Naive thymus-derived CD8-positive, alpha-beta T cell (primary cell): ENCODE results near the gene AASDHPPT. TPM values are rescaled to one million over a fixed set of nuclear protein-coding genes. Genes with fewer than 3 reads are reported as not detected.

Experiments used
- ATAC-seq, 2 donors: fragments of 150-1000 bp; cut with Tn5 transposase in 1 of 2; sonication (Bioruptor Pico), chemical (Tn5 transposase) in 1 of 2; 1 replicate in 1 of 2; 2 replicates in 1 of 2; pipeline ENCODE4 v1.10.0; 2021; ENCODE audit warnings: mild to moderate bottlenecking in 2 of 2, moderate library complexity in 2 of 2
- POLR2A ChIA-PET: fragments of 350-600 bp; sonication (Branson Sonifier 250); formaldehyde crosslinking; loops from one replicate; lab custom pipeline; 2021; ENCODE audit warnings: antibody characterized with exemption; lab: Charles Lee
- DNase-seq, 10 donors: peaks; one replicate each; pipeline versions ENCODE4 v3.0.0 to v3.0.0-alpha.2; 2020 to 2022
- H3K27ac Mint-ChIP-seq, 10 donors: one replicate each; pipeline ENCODE4 v1.8.0; 2020 to 2022; ENCODE audit warnings: mild to moderate bottlenecking in 10 of 10, mixed read lengths in 10 of 10, moderate library complexity in 4 of 10, inconsistent platforms in 1 of 10
- H3K27me3 Mint-ChIP-seq, 5 donors: one replicate each; pipeline ENCODE4 v1.8.0; 2021 to 2022; ENCODE audit warnings: mixed read lengths in 5 of 5
- H3K36me3 Mint-ChIP-seq, 3 donors: one replicate each; pipeline ENCODE4 v1.8.0; 2020 to 2022; ENCODE audit warnings: mixed read lengths in 3 of 3, mild to moderate bottlenecking in 2 of 3, inconsistent platforms in 1 of 3
- H3K4me1 Mint-ChIP-seq, 4 donors: one replicate each; pipeline ENCODE4 v1.8.0; 2021 to 2022; ENCODE audit warnings: mixed read lengths in 4 of 4
- H3K4me3 Mint-ChIP-seq, 10 donors: one replicate each; pipeline ENCODE4 v1.8.0; 2020 to 2022; ENCODE audit warnings: mild to moderate bottlenecking in 10 of 10, mixed read lengths in 10 of 10, moderate library complexity in 6 of 10, inconsistent platforms in 1 of 10
- H3K9me3 Mint-ChIP-seq, 9 donors: one replicate each; pipeline ENCODE4 v1.8.0; 2020 to 2022; ENCODE audit warnings: mixed read lengths in 9 of 9, mild to moderate bottlenecking in 3 of 9, inconsistent platforms in 1 of 9, moderate library complexity in 1 of 9
- polyA plus RNA-seq, 3 donors: library from polyadenylated mRNA; unstranded; fragments of 300-500 nt; fragmentation: Illumina TruSeq; gene quantifications; one replicate each; pipeline ENCODE4 v1.2.3, GENCODE V29; 2021
- total RNA-seq, 8 experiments: library from RNA in 2 of 8; stranded (reverse) in 2 of 8; gene quantifications; one replicate each; pipeline ENCODE4 v1.2.3 and lab custom pipeline; 2021 to 2026

The AASDHPPT gene
- total and polyA plus RNA-seq, 5 experiments from 2014 or later, result 28.0 to 48.6 (median 35.5) TPM

DNA sequence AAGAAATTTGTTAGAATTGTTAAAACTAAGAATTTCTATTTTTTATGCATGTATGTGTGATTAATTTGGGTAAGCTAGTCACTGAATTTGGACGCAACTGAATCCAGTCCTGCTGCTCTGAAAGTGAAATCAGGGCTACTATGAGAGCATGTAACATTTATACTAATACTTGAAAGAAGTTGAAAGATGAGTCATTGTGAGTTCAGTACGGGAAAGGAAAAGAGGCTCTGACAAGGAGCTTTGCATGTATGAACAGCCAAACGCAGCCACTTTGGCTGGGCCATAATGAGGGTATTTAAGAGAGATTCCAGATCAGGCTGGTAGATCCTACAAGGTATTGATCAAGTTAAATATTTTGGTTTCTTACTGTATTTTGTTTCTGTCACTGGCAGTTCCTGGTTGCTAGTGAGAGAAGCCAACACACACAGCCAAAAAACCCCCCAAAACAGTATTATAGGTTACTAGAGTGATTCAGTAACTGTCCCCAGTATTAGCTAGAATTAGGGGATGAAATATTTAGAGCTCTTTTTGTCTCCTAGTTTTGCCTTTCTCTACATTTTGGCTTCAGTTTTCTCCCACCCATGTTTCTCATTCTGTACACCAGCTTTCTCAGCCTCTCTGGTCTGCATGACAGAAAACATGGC is 14.1 kb downstream of the AASDHPPT start:
- ATAC-seq (no peak), DNase-seq (no peak)
- Mint-ChIP-seq H3K36me3 (peaks cover 4 to 80% (median 27%) of the 10 kb centered on the region in 3 donors), H3K27me3 (no peaks in the 10 kb centered on the region), H3K27ac (peak overlapping the region in 3 of 10 donors; percentile 22 to 73 (median 44)), H3K9me3 (no peaks in the 10 kb centered on the region), H3K4me1 (peaks cover 16 to 38% (median 29%) of the 10 kb centered on the region in 4 donors), H3K4me3 (no peak overlapping the region)
- POLR2A ChIA-PET, result no interaction called here

DNA sequence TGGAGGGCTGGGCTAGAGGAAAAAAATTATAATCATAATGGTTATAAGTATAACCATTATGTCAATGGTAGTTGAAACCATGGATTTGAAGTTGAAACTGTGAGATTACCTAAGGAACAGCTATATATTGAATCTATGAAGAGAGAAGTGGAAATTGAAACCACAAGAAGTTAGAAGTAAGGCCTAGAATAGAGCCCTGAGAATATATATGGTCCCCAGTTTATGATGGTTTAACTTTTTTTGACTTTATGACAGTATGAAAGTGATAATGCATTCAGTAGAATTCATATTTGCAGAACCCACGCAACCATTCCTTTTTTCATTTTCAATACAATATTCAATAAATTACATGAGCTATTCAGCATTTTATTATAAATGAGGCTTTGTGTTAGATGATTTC is 15.0 kb downstream of the AASDHPPT start:
- Mint-ChIP-seq H3K4me1 (peaks cover 13 to 33% (median 22%) of the 10 kb centered on the region in 4 donors), H3K27me3 (no peaks in the 10 kb centered on the region), H3K9me3 (no peaks in the 10 kb centered on the region), H3K4me3 (no peak overlapping the region), H3K36me3 (peaks cover 4 to 83% (median 34%) of the 10 kb centered on the region in 3 donors), H3K27ac (peak overlapping the region in 1 of 10 donors; percentile 3)
- no peak for ATAC-seq
- POLR2A ChIA-PET, result no interaction called here
- DNase-seq, result no peak

DNA sequence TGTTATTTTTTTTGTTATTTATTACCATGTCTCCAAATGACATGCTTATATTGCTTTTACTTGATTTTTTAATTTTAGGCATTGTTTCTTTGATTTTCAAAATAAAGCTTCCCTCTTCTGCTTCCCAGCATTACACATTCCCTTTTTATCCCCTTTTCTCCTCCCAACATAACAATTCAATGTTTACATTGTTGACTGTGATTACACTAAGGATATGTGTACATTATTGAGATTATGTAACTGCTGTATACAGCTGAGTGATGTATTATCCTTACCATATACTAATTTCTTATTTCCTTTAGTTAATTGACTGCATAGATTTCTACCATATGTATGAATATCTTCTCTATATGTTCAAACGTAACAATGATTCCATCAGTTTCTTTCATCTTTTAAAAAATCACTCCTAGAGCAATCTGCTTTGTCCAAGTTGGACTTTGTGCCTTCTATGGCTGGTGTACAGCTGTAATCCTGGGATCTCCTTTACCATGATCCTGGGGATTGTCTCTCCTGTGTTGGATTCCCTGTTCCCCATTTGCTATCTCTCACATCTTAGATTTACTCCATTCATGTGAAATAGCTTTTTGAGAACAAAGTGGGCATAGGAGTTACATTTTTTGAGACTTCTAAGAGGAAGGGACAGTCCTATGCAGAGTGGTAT is 21.6 kb downstream of the AASDHPPT start:
- no peaks in the 10 kb centered on the region for H3K27me3 Mint-ChIP-seq
- POLR2A ChIA-PET, result no interaction called here
- peaks cover 0 to 49% (median 33%) of the 10 kb centered on the region in 3 donors for H3K36me3 Mint-ChIP-seq
- peak overlapping the region in 1 of 10 donors; percentile 77 for H3K27ac Mint-ChIP-seq
- no peak for DNase-seq
- no peak for ATAC-seq
- H3K9me3 Mint-ChIP-seq, result peaks cover 0 to 9% (median 0%) of the 10 kb centered on the region in 9 donors
- H3K4me3 Mint-ChIP-seq, result no peak overlapping the region
- no peaks in the 10 kb centered on the region for H3K4me1 Mint-ChIP-seq

DNA sequence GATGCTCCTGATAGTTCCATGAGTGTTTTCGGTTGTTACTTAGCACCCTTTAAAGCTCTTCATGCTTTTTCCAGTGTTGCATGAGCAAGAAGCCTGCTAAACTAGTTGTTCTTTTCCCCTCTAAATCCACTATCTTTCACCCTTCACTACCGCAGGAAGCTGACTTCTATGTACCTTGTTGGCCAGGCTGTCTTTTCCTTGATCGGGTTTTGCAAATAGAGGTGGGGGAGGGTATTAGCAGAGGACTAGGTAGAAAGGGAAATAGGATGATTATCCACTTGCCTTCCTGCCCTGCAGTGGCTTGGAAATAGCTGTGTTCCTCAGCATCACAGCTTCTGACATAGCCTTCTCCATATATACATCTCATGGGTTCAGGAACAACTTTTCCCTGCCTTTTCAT is 23.9 kb downstream of the AASDHPPT start:
- Mint-ChIP-seq H3K27ac (no peak overlapping the region), H3K9me3 (peaks cover 0 to 9% (median 0%) of the 10 kb centered on the region in 9 donors), H3K36me3 (peaks cover 0 to 27% (median 22%) of the 10 kb centered on the region in 3 donors), H3K27me3 (no peaks in the 10 kb centered on the region), H3K4me1 (no peaks in the 10 kb centered on the region), H3K4me3 (no peak overlapping the region)
- DNase-seq (no peak), ATAC-seq (no peak)
- POLR2A ChIA-PET, result no interaction called here

DNA sequence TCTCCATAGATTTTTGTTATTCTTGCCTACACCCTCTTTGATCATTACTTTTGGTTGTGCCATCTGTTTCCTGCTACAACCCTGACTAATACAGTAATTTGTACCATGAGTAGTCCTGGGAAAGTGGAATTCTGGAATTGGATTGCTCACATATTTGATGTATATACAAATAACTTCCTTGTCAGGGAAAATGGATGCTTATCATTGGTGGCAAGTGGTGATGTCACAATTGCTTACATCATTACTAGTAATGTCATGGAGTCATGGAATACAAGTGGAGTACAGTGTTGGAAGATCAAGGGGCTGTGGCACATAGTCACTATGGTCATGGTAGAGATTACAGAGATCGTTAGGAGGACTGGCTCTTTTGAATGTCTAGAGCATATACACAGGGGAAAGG is 24.4 kb downstream of the AASDHPPT start:
- H3K36me3 Mint-ChIP-seq, result peaks cover 0 to 23% (median 18%) of the 10 kb centered on the region in 3 donors
- POLR2A ChIA-PET, result no interaction called here
- H3K9me3 Mint-ChIP-seq, result peaks cover 0 to 9% (median 0%) of the 10 kb centered on the region in 9 donors
- H3K4me1 Mint-ChIP-seq, result no peaks in the 10 kb centered on the region
- peak overlapping the region in 1 of 10 donors; percentile 4 for H3K27ac Mint-ChIP-seq
- no peak for DNase-seq
- ATAC-seq, result no peak
- no peak overlapping the region for H3K4me3 Mint-ChIP-seq
- peaks cover 0 to 1% (median 0%) of the 10 kb centered on the region in 5 donors for H3K27me3 Mint-ChIP-seq

DNA sequence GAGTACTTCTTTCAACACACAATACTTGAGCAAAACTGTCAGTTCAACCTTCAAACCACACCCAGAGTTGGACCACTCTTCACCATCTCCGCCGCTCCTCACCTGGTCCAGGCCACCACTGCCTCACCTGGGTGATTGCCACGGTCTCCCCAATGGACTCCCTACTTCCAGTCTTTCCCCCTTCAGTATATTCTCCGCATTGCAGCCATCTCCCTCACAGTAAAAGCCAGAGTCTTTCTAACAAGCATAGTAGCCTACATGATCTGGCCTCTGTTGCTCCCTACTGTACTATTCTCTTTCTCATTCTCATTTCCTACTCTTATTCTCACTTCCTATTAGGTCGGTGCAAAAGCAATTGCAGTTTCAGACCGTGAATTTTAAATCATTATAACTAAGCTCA is 28.5 kb downstream of the AASDHPPT start:
- peaks cover 0 to 6% (median 0%) of the 10 kb centered on the region in 3 donors for H3K36me3 Mint-ChIP-seq
- peaks cover 0 to 9% (median 0%) of the 10 kb centered on the region in 9 donors for H3K9me3 Mint-ChIP-seq
- H3K27me3 Mint-ChIP-seq, result peaks cover 3 to 16% (median 4%) of the 10 kb centered on the region in 5 donors
- POLR2A ChIA-PET, result no interaction called here
- no peaks in the 10 kb centered on the region for H3K4me1 Mint-ChIP-seq
- H3K4me3 Mint-ChIP-seq, result no peak overlapping the region
- H3K27ac Mint-ChIP-seq, result no peak overlapping the region
- DNase-seq, result no peak
- no peak for ATAC-seq

DNA sequence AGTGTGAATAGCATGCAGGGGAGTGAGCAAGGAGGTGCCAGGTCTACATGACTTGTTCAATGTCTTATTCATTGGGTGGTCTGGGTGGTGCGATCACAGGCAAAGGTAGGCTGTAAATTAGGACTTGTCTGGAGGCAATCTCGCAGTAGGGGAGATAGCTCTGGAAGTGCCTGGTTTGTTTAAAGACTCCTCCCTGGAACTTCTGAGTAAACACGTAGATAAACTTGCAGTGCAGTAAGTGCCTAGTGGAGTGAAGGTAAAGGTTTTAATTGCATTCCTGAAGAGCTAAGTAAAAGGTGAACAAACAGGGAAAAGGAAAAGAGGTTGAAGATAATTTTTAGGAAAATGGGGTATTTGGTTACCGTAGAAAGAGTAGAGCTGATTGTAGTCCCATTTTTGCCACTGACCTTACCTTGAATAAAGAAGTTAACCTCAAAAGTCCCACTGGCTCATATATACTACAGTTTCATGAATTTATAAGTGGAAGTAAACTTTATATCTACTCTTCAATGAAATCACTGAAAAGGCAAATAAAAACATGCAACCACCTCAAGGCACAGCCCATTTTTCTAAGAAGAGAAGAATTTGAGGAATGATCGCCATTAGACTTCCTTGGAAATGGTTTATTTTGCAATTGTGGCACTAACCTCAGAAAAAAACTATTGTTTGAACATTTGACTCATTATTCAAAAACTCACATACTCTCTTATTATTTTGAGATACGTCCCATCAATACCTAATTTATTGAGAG is 44.3 kb downstream of the AASDHPPT start:
- no peaks in the 10 kb centered on the region for H3K4me1 Mint-ChIP-seq
- no peaks in the 10 kb centered on the region for H3K36me3 Mint-ChIP-seq
- H3K4me3 Mint-ChIP-seq, result no peak overlapping the region
- peaks cover 9 to 34% (median 18%) of the 10 kb centered on the region in 5 donors for H3K27me3 Mint-ChIP-seq
- H3K9me3 Mint-ChIP-seq, result peaks cover 0 to 5% (median 0%) of the 10 kb centered on the region in 9 donors
- POLR2A ChIA-PET, result no interaction called here
- no peak overlapping the region for H3K27ac Mint-ChIP-seq
- no peak for ATAC-seq
- no peak for DNase-seq

DNA sequence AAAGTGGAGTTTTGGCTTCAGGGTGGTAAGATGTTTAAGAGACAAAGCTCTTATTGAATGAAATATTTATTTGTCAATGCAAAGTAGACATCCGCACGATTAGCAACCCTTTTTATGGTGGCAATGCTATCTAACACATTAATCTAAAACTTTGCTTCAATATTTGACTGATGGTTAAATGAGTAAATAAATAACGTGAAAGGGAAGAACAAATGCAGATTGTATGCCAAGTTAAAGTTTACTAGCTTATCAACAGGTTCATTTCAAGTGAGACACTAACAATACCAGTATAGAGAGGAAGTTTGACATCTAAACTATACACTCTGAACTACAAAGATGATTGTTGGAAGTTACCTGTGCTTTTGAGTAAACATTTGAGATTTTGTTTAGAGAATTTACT is 50.1 kb downstream of the AASDHPPT start:
- no peaks in the 10 kb centered on the region for H3K9me3 Mint-ChIP-seq
- H3K27ac Mint-ChIP-seq, result no peak overlapping the region
- no peaks in the 10 kb centered on the region for H3K36me3 Mint-ChIP-seq
- DNase-seq (no peak), ATAC-seq (no peak)
- POLR2A ChIA-PET, result no interaction called here
- H3K4me3 Mint-ChIP-seq, result no peak overlapping the region
- peaks cover 12 to 22% (median 16%) of the 10 kb centered on the region in 5 donors for H3K27me3 Mint-ChIP-seq
- H3K4me1 Mint-ChIP-seq, result no peaks in the 10 kb centered on the region

DNA sequence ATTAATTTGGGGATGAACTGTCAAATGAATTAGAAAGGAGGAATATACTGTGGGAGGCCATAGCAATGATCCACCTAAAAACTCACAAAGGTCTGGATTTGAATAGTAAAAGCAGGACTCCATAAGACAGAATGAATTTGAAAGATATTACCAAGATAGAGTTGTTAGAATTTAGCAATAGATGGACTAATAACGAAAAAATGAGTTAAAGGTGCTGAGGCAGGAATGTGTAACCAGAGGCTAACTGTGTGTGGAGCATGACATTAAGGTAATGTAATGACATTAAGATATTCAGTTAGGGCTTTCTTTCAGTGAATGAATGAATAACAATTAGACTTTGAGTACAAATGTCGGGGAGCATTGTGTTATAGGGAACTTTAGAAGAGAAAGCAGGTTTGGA is 51.3 kb downstream of the AASDHPPT start:
- DNase-seq (no peak), ATAC-seq (no peak)
- Mint-ChIP-seq H3K27me3 (peaks cover 13 to 22% (median 18%) of the 10 kb centered on the region in 5 donors), H3K4me3 (no peak overlapping the region), H3K9me3 (no peaks in the 10 kb centered on the region), H3K4me1 (no peaks in the 10 kb centered on the region), H3K36me3 (no peaks in the 10 kb centered on the region), H3K27ac (no peak overlapping the region)
- POLR2A ChIA-PET, result no interaction called here

DNA sequence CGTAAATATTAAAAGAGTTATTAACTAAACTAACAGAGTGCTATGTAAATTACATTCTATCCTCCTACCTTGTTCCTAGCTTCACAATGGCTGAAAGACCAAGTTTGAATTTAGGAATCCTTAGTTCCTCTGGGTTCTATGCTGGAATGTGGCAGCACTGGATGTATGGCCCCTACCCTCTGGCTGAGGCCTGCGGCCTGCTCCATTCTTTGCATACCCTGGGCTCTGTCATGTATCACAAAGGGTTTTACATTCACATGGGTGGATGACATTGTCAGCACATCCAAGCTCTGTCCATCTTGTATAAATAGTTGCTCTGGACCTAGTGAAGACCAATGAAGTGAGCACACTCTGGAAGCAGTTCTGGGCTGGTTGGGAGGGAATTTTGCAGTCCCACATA is 54.5 kb downstream of the AASDHPPT start:
- DNase-seq, result no peak
- Mint-ChIP-seq H3K4me1 (no peaks in the 10 kb centered on the region), H3K4me3 (no peak overlapping the region), H3K9me3 (no peaks in the 10 kb centered on the region), H3K36me3 (no peaks in the 10 kb centered on the region), H3K27ac (no peak overlapping the region), H3K27me3 (peaks cover 10 to 24% (median 18%) of the 10 kb centered on the region in 5 donors)
- ATAC-seq, result no peak
- POLR2A ChIA-PET, result no interaction called here

DNA sequence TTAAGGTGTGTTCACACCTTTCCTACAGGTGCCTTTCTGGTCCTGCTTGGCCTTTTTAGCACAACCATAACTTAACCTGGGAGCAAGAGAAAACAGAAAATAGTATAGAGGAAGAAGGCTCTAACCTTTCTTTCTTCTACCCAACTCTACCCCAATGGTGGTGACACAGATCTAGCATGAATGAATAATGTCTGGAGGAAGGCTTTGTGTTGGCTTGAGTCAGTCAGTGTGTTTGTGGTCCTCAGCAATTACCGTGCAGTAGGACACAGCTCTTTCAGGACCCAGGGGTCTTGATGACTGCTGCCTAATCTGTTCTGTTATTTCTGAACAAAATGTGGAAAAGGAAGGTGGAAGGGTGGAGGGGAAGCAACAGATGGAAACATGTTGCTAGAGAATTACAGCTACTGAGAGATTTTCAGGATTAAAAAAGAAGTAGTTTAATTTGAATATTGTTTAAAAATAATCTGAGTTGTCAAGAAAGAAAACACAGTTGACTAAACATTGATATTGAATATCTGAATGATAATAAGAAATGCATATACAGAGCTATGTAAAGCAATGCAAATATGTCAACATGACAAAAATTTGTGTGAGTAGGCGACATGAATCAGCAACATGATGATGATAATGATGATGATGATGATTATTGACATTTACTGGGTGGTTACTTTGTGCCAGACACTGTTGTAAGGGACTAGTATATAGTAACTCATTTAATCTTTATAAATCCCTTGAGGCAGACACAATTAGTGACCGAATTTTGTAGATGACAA is 55.3 kb downstream of the AASDHPPT start:
- Mint-ChIP-seq H3K9me3 (no peaks in the 10 kb centered on the region), H3K4me1 (no peaks in the 10 kb centered on the region), H3K27me3 (peaks cover 12 to 24% (median 18%) of the 10 kb centered on the region in 5 donors), H3K27ac (no peak overlapping the region), H3K4me3 (no peak overlapping the region), H3K36me3 (no peaks in the 10 kb centered on the region)
- no peak for DNase-seq
- POLR2A ChIA-PET, result no interaction called here
- ATAC-seq, result no peak

DNA sequence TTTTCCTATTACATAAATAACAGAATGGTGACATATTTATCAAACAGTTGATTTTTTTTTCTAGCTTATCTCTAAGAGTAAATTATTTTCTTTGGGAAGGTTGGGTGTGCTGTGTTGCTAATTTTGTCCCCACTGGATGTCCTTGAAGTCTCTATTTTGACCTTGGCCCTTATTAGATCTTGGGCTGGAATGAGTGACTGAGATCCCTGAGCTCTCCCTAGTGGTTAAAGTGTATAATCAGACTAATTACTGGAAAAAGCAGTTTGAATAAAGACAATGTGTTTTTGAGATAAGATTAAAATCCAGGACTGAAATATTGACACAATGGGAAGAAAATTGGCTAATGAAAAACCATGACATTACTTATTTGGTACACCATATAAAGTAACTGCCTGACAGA is 56.1 kb downstream of the AASDHPPT start:
- Mint-ChIP-seq H3K36me3 (no peaks in the 10 kb centered on the region), H3K27me3 (peaks cover 13 to 22% (median 18%) of the 10 kb centered on the region in 5 donors), H3K4me1 (no peaks in the 10 kb centered on the region), H3K4me3 (no peak overlapping the region), H3K9me3 (peaks cover 0 to 6% (median 0%) of the 10 kb centered on the region in 9 donors), H3K27ac (no peak overlapping the region)
- DNase-seq (no peak), ATAC-seq (no peak)
- POLR2A ChIA-PET, result no interaction called here
